Esophagus (tissue), 2 donors: ENCODE data around the gene PSMB8. TPM values are rescaled to one million over a fixed set of nuclear protein-coding genes. Genes with fewer than 3 reads are reported as not detected.

ENCODE experiments used
- polyA plus RNA-seq, 2 donors: library from polyadenylated mRNA; stranded (reverse); fragments of 200-250 nt; gene quantifications; one replicate each; pipeline ENCODE4 v1.2.3, GENCODE V29; 2013
- donor health status: healthy with polysubstance abuse.
- donor health status: Bipolar disorder and iron deficiency.

PSMB8 gene
- polyA plus RNA-seq, 2 donors = 63.1 to 66.9 TPM

Other genes starting within 250 kb of the PSMB8 start
- gene HLA-DQA1, start 206.6 kb downstream of the PSMB8 start, polyA plus RNA-seq = 10 to 100 TPM in 1 of 2 donors, 1 to 10 TPM in 1; 2.8 to 42.9 TPM
- gene HLA-DQB1, start 177.4 kb downstream of the PSMB8 start, polyA plus RNA-seq = 10 to 100 TPM; 16.5 to 53.2 TPM
- under 1 TPM in 1 of 2 donors, not detected in 1; 0.24 TPM for gene HLA-DQA2, start 102.7 kb downstream of the PSMB8 start, polyA plus RNA-seq
- gene HLA-DQB2, start 80.5 kb downstream of the PSMB8 start, polyA plus RNA-seq = 10 to 100 TPM in 1 of 2 donors, under 1 TPM in 1; 0.51 to 11.9 TPM
- gene HLA-DOB, start 27.0 kb downstream of the PSMB8 start, polyA plus RNA-seq = 1 to 10 TPM in 1 of 2 donors, under 1 TPM in 1; 0.75 to 1.9 TPM
- gene TAP2, start 5.3 kb downstream of the PSMB8 start, polyA plus RNA-seq = 10 to 100 TPM; 19.3 to 40.5 TPM
- gene TAP1, start 9.7 kb upstream of the PSMB8 start, polyA plus RNA-seq = 10 to 100 TPM; 29.3 to 34.2 TPM
- gene PSMB9, start 10.1 kb upstream of the PSMB8 start, polyA plus RNA-seq = 10 to 100 TPM; 14.5 to 25.5 TPM
- gene HLA-DMB, start 97.0 kb upstream of the PSMB8 start, polyA plus RNA-seq = 1 to 10 TPM; 2.5 to 7.3 TPM
- 10 to 100 TPM; 11.3 to 14.4 TPM for gene HLA-DMA, start 109.0 kb upstream of the PSMB8 start, polyA plus RNA-seq
- 10 to 100 TPM; 86.9 to 97.6 TPM for gene BRD2, start 124.5 kb upstream of the PSMB8 start, polyA plus RNA-seq
- gene HLA-DOA, start 165.5 kb upstream of the PSMB8 start, polyA plus RNA-seq = 1 to 10 TPM in 1 of 2 donors, under 1 TPM in 1; 0.49 to 1.5 TPM
- gene HLA-DPA1, start 229.6 kb upstream of the PSMB8 start, polyA plus RNA-seq = 10 to 100 TPM in 1 of 2 donors, 1 to 10 TPM in 1; 7.8 to 27.2 TPM
- 10 to 100 TPM in 1 of 2 donors, 1 to 10 TPM in 1; 8.7 to 39.1 TPM for gene HLA-DPB1, start 231.9 kb upstream of the PSMB8 start, polyA plus RNA-seq